ENCODE measurements around the gene HSPG2. TPM values are rescaled to one million over a fixed set of nuclear protein-coding genes. Genes with fewer than 3 reads are reported as not detected.
"Not testable (repeated sequence)": the region's sequence is repeated elsewhere in the genome, so short reads cannot be mapped to it uniquely, and the experiment has no call there.

HSPG2 gene
- total RNA-seq, 1 donor from 2014 or later = 221 TPM

DNA sequence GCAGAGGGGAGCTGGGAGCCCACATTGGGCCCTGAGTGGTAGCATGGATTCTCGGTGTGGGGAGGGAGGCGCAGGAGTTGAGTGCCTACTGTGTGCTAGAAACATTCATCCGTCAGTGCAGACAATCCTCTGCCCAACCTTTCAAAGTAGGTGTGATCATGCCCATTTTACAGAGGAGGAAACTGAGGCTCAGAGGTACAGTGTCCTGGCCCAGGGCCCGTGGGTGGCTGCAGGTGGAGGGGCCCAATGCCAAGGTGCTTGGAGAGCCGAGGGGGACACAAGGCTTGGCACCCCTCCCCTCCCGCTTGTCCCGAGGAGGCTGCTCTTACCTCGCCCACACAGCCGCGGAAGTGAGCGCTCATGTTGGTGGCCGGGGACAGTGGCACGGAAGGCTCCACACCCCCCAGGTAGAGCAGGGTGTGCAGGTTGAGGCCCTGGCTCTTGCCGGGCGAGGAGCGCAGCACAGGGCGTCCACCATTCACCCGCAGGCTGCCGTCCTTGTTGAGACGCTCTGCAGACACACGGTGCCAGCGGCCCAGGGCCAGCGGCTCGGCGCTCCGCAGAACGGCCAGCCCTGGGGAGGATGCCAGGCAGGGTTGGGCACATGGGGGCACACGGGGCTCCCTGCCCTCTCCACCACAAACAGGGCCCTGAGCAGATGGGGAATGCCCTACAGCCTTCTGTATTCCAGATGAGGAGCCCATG lies 108.5 kb downstream of the HSPG2 start:
- no peak for DNase-seq (ENCODE audit: low spot score in 2 of 2, unreplicated experiment in 2 of 2)
- H3K4me3 Mint-ChIP-seq = no peak overlapping the region
- H3K27me3 Mint-ChIP-seq (ENCODE audit: low read depth) = no peaks in the 10 kb centered on the region
- no peaks in the 10 kb centered on the region for H3K4me1 Mint-ChIP-seq
- TF ChIP-seq, protein P1, sequence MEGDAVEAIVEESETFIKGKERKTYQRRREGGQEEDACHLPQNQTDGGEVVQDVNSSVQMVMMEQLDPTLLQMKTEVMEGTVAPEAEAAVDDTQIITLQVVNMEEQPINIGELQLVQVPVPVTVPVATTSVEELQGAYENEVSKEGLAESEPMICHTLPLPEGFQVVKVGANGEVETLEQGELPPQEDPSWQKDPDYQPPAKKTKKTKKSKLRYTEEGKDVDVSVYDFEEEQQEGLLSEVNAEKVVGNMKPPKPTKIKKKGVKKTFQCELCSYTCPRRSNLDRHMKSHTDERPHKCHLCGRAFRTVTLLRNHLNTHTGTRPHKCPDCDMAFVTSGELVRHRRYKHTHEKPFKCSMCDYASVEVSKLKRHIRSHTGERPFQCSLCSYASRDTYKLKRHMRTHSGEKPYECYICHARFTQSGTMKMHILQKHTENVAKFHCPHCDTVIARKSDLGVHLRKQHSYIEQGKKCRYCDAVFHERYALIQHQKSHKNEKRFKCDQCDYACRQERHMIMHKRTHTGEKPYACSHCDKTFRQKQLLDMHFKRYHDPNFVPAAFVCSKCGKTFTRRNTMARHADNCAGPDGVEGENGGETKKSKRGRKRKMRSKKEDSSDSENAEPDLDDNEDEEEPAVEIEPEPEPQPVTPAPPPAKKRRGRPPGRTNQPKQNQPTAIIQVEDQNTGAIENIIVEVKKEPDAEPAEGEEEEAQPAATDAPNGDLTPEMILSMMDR (IDR thresholded peaks at IDR 0.05; ENCODE audit: unreplicated experiment) = no peak
- H3K36me3 Mint-ChIP-seq = peaks cover 43% of the 10 kb centered on the region
- H3K9me3 Mint-ChIP-seq = no peaks in the 10 kb centered on the region
- H3K27ac Mint-ChIP-seq = no peak overlapping the region

DNA sequence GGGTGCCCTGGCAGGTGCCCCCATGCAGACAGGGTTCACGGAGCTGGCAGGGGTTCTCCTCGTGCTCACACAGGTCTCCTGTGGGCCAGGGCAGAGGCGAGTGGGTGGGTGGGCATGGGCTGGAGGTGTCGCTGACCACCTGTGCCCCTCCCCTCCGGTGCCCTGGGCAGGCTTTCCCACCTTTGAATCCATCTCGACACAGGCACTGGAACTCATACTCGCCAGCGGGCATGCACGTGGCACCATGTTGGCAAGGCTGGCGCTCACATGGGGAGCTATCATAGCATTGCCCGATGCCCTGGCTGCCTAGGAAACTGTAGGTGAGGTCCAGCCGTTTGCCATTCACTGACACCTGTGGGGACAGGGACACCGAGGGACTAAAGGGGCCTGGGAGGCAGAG lies 109.0 kb downstream of the HSPG2 start:
- H3K27ac Mint-ChIP-seq = no peak overlapping the region
- H3K4me3 Mint-ChIP-seq = no peak overlapping the region
- H3K27me3 Mint-ChIP-seq (ENCODE audit: low read depth) = no peaks in the 10 kb centered on the region
- peaks cover 40% of the 10 kb centered on the region for H3K36me3 Mint-ChIP-seq
- TF ChIP-seq, protein P1 (IDR thresholded peaks at IDR 0.05; ENCODE audit: unreplicated experiment) = no peak
- H3K4me1 Mint-ChIP-seq = no peaks in the 10 kb centered on the region
- DNase-seq (ENCODE audit: low spot score in 2 of 2, unreplicated experiment in 2 of 2) = no peak
- no peaks in the 10 kb centered on the region for H3K9me3 Mint-ChIP-seq

DNA sequence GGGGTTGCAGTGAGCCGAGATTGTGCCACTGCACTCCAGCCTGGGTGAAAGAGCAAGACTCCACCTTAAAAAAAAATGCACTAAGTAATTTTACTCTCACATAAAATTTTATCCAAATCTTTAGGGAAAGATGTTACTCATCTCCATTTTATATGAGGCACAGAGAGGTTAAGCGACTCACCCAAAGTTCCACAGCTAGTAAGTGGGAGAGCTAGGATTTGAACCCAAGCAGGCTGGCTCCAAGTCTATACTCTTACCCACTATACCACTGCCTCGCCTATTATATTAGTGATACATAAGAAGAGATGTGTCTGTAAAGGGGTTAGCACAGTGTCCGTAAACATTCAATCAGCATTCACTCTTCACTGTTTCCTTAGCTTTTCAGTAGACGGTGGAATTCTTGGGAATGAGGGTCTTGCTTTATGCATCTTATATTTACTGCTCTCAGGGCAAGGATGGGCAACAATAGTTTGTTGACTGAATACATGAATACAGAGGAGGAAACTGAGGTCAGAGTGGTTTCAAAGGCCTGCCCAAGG lies 109.9 kb downstream of the HSPG2 start:
- TF ChIP-seq, protein P1 (IDR thresholded peaks at IDR 0.05; ENCODE audit: unreplicated experiment) = no peak
- Mint-ChIP-seq H3K27me3 (ENCODE audit: low read depth) (no peaks in the 10 kb centered on the region), H3K9me3 (no peaks in the 10 kb centered on the region), H3K4me1 (no peaks in the 10 kb centered on the region), H3K27ac (no peak overlapping the region), H3K4me3 (no peak overlapping the region), H3K36me3 (peaks cover 34% of the 10 kb centered on the region)
- no peak for DNase-seq (ENCODE audit: low spot score in 2 of 2, unreplicated experiment in 2 of 2)

DNA sequence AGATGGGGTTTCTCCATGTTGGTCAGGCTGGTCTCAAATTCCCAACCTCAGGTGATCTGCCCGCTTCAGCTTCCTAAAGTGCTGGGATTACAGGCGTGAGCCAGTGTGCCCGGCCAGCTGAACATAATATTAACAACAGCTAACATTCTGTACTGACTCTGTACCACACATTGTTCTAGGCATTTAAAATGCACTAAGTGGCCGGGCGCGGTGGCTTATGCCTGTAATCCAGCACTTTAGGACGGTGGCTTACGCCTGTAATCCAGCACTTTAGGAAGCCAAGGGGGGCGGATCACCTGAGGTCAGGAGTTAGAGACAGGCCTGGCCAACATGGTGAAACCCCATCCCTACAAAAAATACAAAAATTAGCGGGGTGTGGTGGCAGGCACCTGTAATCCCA lies 110.4 kb downstream of the HSPG2 start:
- not testable (repeated sequence) for H3K9me3 Mint-ChIP-seq; H3K27ac Mint-ChIP-seq; H3K4me1 Mint-ChIP-seq; DNase-seq (ENCODE audit: low spot score in 2 of 2, unreplicated experiment in 2 of 2); H3K4me3 Mint-ChIP-seq; H3K27me3 Mint-ChIP-seq (ENCODE audit: low read depth)
- H3K36me3 Mint-ChIP-seq = peaks cover 31% of the 10 kb centered on the region

DNA sequence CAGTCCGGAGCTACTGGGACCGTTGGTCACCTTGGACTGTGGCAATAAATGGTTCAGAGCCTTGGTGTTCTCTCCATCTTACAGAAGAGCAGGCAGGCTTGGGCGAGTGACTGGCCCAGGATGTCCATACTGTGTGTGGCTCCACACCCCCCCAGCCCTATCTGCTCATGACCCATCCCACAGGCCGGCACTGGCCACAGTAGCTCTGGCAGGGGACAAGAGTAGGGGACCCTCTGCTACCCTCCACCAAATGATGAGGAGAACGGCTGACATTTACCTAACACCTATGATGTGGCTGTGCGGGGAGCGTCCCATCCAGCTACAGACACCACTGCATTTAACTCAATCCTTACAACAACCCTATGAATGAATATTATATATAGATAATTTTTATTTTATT lies 111.7 kb downstream of the HSPG2 start:
- no peaks in the 10 kb centered on the region for H3K4me1 Mint-ChIP-seq
- TF ChIP-seq, protein P1 (IDR thresholded peaks at IDR 0.05; ENCODE audit: unreplicated experiment) = no peak
- no peak for DNase-seq (ENCODE audit: low spot score in 2 of 2, unreplicated experiment in 2 of 2)
- no peak overlapping the region for H3K4me3 Mint-ChIP-seq
- H3K27me3 Mint-ChIP-seq (ENCODE audit: low read depth) = no peaks in the 10 kb centered on the region
- no peaks in the 10 kb centered on the region for H3K9me3 Mint-ChIP-seq
- peaks cover 35% of the 10 kb centered on the region for H3K36me3 Mint-ChIP-seq
- no peak overlapping the region for H3K27ac Mint-ChIP-seq

DNA sequence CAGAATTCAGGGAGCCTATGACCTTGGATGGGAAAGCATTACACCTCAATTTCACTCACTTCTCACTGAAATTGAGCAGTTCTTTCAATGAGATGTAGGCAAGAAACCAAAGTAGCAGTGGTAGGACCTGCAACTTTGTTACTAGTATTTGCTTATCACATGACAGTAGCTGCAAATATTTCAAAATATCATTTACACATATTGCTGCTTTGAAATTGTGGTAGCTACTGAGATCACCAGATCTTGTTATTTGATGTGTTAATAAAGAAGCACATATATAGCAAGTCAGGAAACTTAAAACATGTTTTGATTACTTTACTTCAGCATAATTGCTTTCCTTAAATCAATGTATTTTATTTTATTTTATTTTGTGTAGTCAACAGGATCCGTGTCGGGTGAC lies 112.2 kb downstream of the HSPG2 start:
- H3K9me3 Mint-ChIP-seq = no peaks in the 10 kb centered on the region
- no peaks in the 10 kb centered on the region for H3K4me1 Mint-ChIP-seq
- H3K36me3 Mint-ChIP-seq = peaks cover 37% of the 10 kb centered on the region
- TF ChIP-seq, protein P1 (IDR thresholded peaks at IDR 0.05; ENCODE audit: unreplicated experiment) = no peak
- H3K4me3 Mint-ChIP-seq = no peak overlapping the region
- H3K27me3 Mint-ChIP-seq (ENCODE audit: low read depth) = no peaks in the 10 kb centered on the region
- DNase-seq (ENCODE audit: low spot score in 2 of 2, unreplicated experiment in 2 of 2) = no peak
- no peak overlapping the region for H3K27ac Mint-ChIP-seq

All from mesothelial cell of epicardium (in vitro differentiated cells).